ENCODE data around the gene GPC2.

DNA sequence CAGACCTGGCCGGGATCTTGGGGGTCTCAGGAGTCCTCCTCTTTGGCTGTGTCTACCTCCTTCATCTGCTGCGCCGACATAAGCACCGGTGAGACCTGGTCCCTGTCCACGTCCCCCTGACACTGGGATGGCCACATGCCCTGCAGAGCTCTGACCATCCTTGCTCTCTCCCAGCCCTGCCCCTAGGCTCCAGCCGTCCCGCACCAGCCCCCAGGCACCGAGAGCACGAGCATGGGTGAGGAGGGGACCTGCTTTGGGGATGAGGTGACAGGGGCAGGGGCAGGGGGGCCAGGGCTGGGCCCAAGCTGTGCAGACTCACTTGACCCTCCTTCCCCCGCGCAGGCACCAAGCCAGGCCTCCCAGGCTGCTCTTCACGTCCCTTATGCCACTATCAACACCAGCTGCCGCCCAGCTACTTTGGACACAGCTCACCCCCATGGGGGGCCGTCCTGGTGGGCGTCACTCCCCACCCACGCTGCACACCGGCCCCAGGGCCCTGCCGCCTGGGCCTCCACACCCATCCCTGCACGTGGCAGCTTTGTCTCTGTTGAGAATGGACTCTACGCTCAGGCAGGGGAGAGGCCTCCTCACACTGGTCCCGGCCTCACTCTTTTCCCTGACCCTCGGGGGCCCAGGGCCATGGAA, 43.5 kb upstream of the GPC2 start:
- no peak for TF ChIP-seq CTCF (IDR thresholded peaks at IDR 0.05)
- TF ChIP-seq CBX8 (IDR thresholded peaks at IDR 0.05) = no peak
- no peak for TF ChIP-seq POLR2A (IDR thresholded peaks at IDR 0.05; ENCODE audit: low read length)
- no peak for TF ChIP-seq SREBF2 (IDR thresholded peaks at IDR 0.05)
- no peak for TF ChIP-seq BHLHE40 (IDR thresholded peaks at IDR 0.05; ENCODE audit: low read depth, low read length)
- no peak for TF ChIP-seq RNF2 (IDR thresholded peaks at IDR 0.05; ENCODE audit: borderline replicate concordance, low read depth)
- TF ChIP-seq MAFK (IDR thresholded peaks at IDR 0.05; ENCODE audit: partially characterized antibody) = no peak
- TF ChIP-seq ZFP36 (IDR thresholded peaks at IDR 0.05; ENCODE audit: borderline replicate concordance, partially characterized antibody) = no peak
- no peak for TF ChIP-seq NFE2L2 (conservative IDR thresholded peaks at IDR 0.05; ENCODE audit: low read length)
- TF ChIP-seq, protein P1, sequence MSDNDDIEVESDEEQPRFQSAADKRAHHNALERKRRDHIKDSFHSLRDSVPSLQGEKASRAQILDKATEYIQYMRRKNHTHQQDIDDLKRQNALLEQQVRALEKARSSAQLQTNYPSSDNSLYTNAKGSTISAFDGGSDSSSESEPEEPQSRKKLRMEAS (IDR thresholded peaks at IDR 0.05) = no peak
- TF ChIP-seq RARB (CRISPR knock-in tag; IDR thresholded peaks at IDR 0.05) = no peak
